Osteocyte (in vitro differentiated cells): ENCODE results near the gene STARD13. TPM values are rescaled to one million over a fixed set of nuclear protein-coding genes. Genes with fewer than 3 reads are reported as not detected.
A peak's percentile ranks its signal among the peaks of the same experiment; 100 is the strongest.

Experiments used
- DNase-seq: peaks from one replicate; pipeline ENCODE4 v3.0.0; 2021; ENCODE audit warnings: mixed read lengths; ENCODE audit not compliant: unreplicated experiment; ENCODE audit errors: extremely low spot score
- H3K27ac Mint-ChIP-seq: one replicate; pipeline ENCODE4 v1.8.0; 2021; ENCODE audit warnings: mild to moderate bottlenecking, mixed read lengths; ENCODE audit not compliant: unreplicated experiment
- H3K27me3 Mint-ChIP-seq: one replicate; pipeline ENCODE4 v1.8.0; 2021; ENCODE audit warnings: mixed read lengths; ENCODE audit not compliant: unreplicated experiment
- H3K36me3 Mint-ChIP-seq: one replicate; pipeline ENCODE4 v1.8.0; 2021; ENCODE audit warnings: mixed read lengths; ENCODE audit not compliant: unreplicated experiment
- H3K4me1 Mint-ChIP-seq: one replicate; pipeline ENCODE4 v1.8.0; 2021; ENCODE audit warnings: mixed read lengths; ENCODE audit not compliant: unreplicated experiment
- H3K4me3 Mint-ChIP-seq: one replicate; pipeline ENCODE4 v1.8.0; 2021; ENCODE audit warnings: mild to moderate bottlenecking, moderate library complexity, mixed read lengths; ENCODE audit not compliant: unreplicated experiment
- H3K9me3 Mint-ChIP-seq: one replicate; pipeline ENCODE4 v1.8.0; 2021; ENCODE audit warnings: mixed read lengths; ENCODE audit not compliant: unreplicated experiment
- CTCF ChIP-seq: fragments of 200-600 bp; sonication (generic); IDR thresholded peaks from 2 replicates; pipeline ENCODE4 v1.5.0; 2021; ENCODE audit warnings: antibody characterized with exemption, mild to moderate bottlenecking, moderate library complexity
- total RNA-seq: library from RNA; stranded (reverse); gene quantifications from 2 replicates; pipeline ENCODE4 v1.2.1, GENCODE V29; 2021

The STARD13 gene
- total RNA-seq, 1 donor from 2014 or later: 72.0 TPM

DNA sequence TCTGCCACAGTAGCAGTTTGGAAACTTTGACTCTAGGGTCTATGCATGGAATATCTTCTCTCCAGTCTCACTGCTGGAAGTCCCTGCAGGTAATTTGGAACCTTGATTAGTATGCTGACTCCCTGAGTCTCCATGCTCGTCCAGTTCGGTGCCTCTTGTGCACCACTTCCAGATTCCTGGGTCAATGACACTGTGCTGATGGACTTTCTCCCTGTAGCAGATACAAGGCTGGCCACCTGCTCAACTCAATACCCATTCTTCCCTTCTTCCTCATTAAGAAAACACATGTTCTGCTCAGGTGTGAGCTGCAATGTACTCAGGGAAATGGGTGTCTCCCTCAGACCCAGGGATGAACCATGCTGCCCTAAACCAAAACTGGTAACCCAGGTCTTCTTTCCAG, 170.3 kb downstream of the STARD13 start:
- peaks cover 76% of the 10 kb centered on the region for H3K4me1 Mint-ChIP-seq
- H3K27me3 Mint-ChIP-seq: no peaks in the 10 kb centered on the region
- TF ChIP-seq CTCF: no peak
- peak overlapping the region; percentile 38 for H3K27ac Mint-ChIP-seq
- H3K9me3 Mint-ChIP-seq: no peaks in the 10 kb centered on the region
- H3K4me3 Mint-ChIP-seq: no peak overlapping the region
- no peak for DNase-seq
- H3K36me3 Mint-ChIP-seq: peaks cover 60% of the 10 kb centered on the region

DNA sequence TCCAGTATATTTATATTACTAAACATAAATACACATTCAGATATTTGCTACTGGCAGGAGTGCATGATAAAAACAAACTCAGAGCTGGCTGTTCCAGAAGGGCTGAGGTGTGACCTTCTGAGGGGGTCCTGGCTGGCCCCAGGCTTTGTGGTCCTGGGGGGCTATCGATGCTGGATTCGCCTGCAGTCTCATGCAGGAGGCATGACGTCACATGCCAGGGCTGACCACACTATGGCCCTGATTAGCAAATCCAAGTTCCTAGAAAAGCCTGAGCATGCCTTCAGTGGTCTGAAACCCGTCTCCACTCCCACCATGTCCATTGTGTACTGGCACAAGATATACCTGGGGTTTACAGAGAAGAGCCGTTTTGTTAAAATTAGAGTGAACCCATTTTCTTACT, 171.4 kb downstream of the STARD13 start:
- no peaks in the 10 kb centered on the region for H3K9me3 Mint-ChIP-seq
- H3K36me3 Mint-ChIP-seq: peaks cover 69% of the 10 kb centered on the region
- no peak overlapping the region for H3K4me3 Mint-ChIP-seq
- no peaks in the 10 kb centered on the region for H3K27me3 Mint-ChIP-seq
- no peak for TF ChIP-seq CTCF
- no peak for DNase-seq
- H3K4me1 Mint-ChIP-seq: peaks cover 72% of the 10 kb centered on the region
- no peak overlapping the region for H3K27ac Mint-ChIP-seq

- peaks cover 71% of the 10 kb centered on the region for H3K36me3 Mint-ChIP-seq
- no peaks in the 10 kb centered on the region for H3K27me3 Mint-ChIP-seq
- DNase-seq: no peak
- H3K4me3 Mint-ChIP-seq: no peak overlapping the region
- H3K9me3 Mint-ChIP-seq: no peaks in the 10 kb centered on the region
- H3K4me1 Mint-ChIP-seq: peaks cover 60% of the 10 kb centered on the region
- peak overlapping the region; percentile 83 for H3K27ac Mint-ChIP-seq
- TF ChIP-seq CTCF: no peak
Observed at GRCh38 chr13:33112766-33113165, 172.8 kb downstream of the STARD13 start.

GRCh38 chr13:33111414-33112110, 174.0 kb downstream of the STARD13 start:
- no peak overlapping the region for H3K4me3 Mint-ChIP-seq

More at GRCh38 chr13:33111414-33112110, 174.0 kb downstream of the STARD13 start:
- no peak for DNase-seq
- H3K27ac Mint-ChIP-seq: peak overlapping the region; percentile 83
- peaks cover 54% of the 10 kb centered on the region for H3K4me1 Mint-ChIP-seq
- H3K9me3 Mint-ChIP-seq: no peaks in the 10 kb centered on the region
- no peak for TF ChIP-seq CTCF
- H3K36me3 Mint-ChIP-seq: peaks cover 75% of the 10 kb centered on the region
- no peaks in the 10 kb centered on the region for H3K27me3 Mint-ChIP-seq
